ENCODE measurements around the gene B4GALT1. TPM values are rescaled to one million over a fixed set of nuclear protein-coding genes. Genes with fewer than 3 reads are reported as not detected.
A peak's percentile ranks its signal among the peaks of the same experiment; 100 is the strongest.

Gene B4GALT1
- total RNA-seq, 4 donors from 2014 or later, result 23.7 to 126 (median 93.7) TPM

GRCh38 chr9:33197279-33198152, 30.4 kb upstream of the B4GALT1 start:
- TF ChIP-seq CTCF (IDR thresholded peaks at IDR 0.05) (no peak), POLR2AphosphoS5 (IDR thresholded peaks at IDR 0.05) (peak in 1 of 3 donors; percentile 23), EP300 (IDR thresholded peaks at IDR 0.05; ENCODE audit: low read depth) (no peak)
- Histone ChIP-seq H3K4me1 (peaks cover 0 to 12% (median 3%) of the 10 kb centered on the region in 4 donors), H3K27ac (peak overlapping the region; percentile 37 to 68 (median 63)), H3K27me3 (no peaks in the 10 kb centered on the region), H3K9me3 (no peaks in the 10 kb centered on the region), H3K4me3 (no peak overlapping the region), H3K36me3 (no peaks in the 10 kb centered on the region)
- intact Hi-C loops (cut with DNase I; ENCODE audit: low total_unique reads) (no loop called here), in situ Hi-C loops (cut with MboI; ENCODE audit: low pct_ligation_motif_present in 1 of 4, low pct_unique_long_range_greater_than_20kb in 1 of 4, low sequenced_read_pairs in 3 of 4) (no loop called here)
- DNase-seq, result no peak
- 54 to 66% methylated on average over 4 to 6 of the region's 6 CpGs for WGBS, 2 donors (ENCODE audit: low coverage in 1 of 2)

GRCh38 chr9:33196736-33197135, 29.6 kb upstream of the B4GALT1 start:
- DNase-seq, result no peak
- TF ChIP-seq POLR2AphosphoS5 (IDR thresholded peaks at IDR 0.05) (no peak), POLR2A (IDR thresholded peaks at IDR 0.05) (no peak), EP300 (IDR thresholded peaks at IDR 0.05; ENCODE audit: low read depth) (no peak), CTCF (IDR thresholded peaks at IDR 0.05) (no peak)
- peak overlapping the region; percentile 37 to 68 (median 63) for H3K27ac ChIP-seq
- H3K36me3 ChIP-seq, result no peaks in the 10 kb centered on the region
- in situ Hi-C loops (cut with MboI; ENCODE audit: low pct_ligation_motif_present in 1 of 4, low pct_unique_long_range_greater_than_20kb in 1 of 4, low sequenced_read_pairs in 3 of 4) (no loop called here), intact Hi-C loops (cut with DNase I; ENCODE audit: low total_unique reads) (no loop called here)
- no peaks in the 10 kb centered on the region for H3K9me3 ChIP-seq
- no peaks in the 10 kb centered on the region for H3K27me3 ChIP-seq
- peaks cover 0 to 8% (median 0%) of the 10 kb centered on the region in 4 donors for H3K4me1 ChIP-seq
- 97 to 100% methylated on average over 1 of the region's 1 CpG for WGBS, 2 donors (ENCODE audit: low coverage in 1 of 2)
- H3K4me3 ChIP-seq, result no peak overlapping the region

- no peak overlapping the region for H3K27ac ChIP-seq
- intact Hi-C loops (cut with DNase I; ENCODE audit: low total_unique reads), result no loop called here
- no peaks in the 10 kb centered on the region for H3K9me3 ChIP-seq
Measured at GRCh38 chr9:33193818-33194217, 26.7 kb upstream of the B4GALT1 start.

More at GRCh38 chr9:33193818-33194217, 26.7 kb upstream of the B4GALT1 start:
- Histone ChIP-seq H3K36me3 (no peaks in the 10 kb centered on the region), H3K4me3 (no peak overlapping the region), H3K27me3 (no peaks in the 10 kb centered on the region), H3K4me1 (peaks cover 0 to 8% (median 0%) of the 10 kb centered on the region in 4 donors)
- in situ Hi-C loops (cut with MboI; ENCODE audit: low pct_ligation_motif_present in 1 of 4, low pct_unique_long_range_greater_than_20kb in 1 of 4, low sequenced_read_pairs in 3 of 4), result no loop called here
- WGBS, 2 donors (ENCODE audit: low coverage in 1 of 2), result 70 to 81% methylated on average over 3 of the region's 3 CpGs
- TF ChIP-seq POLR2A (IDR thresholded peaks at IDR 0.05), result no peak
- no peak for TF ChIP-seq POLR2AphosphoS5 (IDR thresholded peaks at IDR 0.05)
- no peak for TF ChIP-seq EP300 (IDR thresholded peaks at IDR 0.05; ENCODE audit: low read depth)
- TF ChIP-seq CTCF (IDR thresholded peaks at IDR 0.05), result no peak
- DNase-seq, result no peak

Measured in transverse colon (tissue), 4 donors.